T-helper 2 cell (primary cell): ENCODE data around the gene NREP.
"Not testable (repeated sequence)": the region's sequence is repeated elsewhere in the genome, so short reads cannot be mapped to it uniquely, and the experiment has no call there.

ENCODE experiments used
- DNase-seq, 5 experiments: peaks; one replicate each; pipeline versions ENCODE4 v3.0.0 to v3.0.0-alpha.2; 2012 to 2022

Gene NREP

DNA sequence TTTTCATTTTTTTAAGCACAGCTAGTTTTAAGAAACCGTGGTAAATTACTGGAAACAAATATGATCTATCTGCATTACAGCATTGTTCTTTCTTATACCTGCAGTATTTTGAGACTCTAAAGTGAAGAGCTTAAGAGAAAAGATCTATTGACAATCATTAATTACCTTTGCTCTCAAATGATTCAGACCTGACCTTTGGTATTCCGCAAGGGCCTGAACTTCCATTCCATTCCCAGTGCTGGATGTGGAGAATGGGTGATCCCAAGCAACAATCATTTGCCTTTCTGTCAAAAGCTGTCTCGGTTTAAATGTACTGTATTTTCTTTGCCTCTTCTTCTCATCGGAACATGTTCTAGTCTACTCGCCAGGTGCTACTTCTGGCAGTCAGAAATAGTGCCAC lies 18.9 kb downstream of the NREP start:
- DNase-seq = no peak

DNA sequence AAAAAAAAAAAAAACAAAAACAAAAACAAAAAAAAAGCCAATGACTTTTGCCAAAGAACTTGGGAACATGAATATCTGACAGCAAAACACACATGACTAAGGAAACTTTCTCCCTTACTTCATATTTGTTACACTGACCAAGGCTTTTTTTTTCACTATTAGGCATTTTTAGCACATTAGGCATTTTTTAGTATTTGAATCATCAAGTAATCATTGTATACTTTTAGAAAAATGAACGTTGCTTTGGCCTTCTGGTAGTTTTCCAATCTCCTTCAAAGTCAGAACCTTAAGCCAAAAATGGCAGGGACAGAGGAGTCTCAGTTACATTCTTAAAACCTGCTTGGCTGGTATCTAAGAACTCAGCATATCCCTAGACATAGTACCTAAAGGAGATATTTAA lies 19.3 kb downstream of the NREP start:
- DNase-seq = no peak

DNA sequence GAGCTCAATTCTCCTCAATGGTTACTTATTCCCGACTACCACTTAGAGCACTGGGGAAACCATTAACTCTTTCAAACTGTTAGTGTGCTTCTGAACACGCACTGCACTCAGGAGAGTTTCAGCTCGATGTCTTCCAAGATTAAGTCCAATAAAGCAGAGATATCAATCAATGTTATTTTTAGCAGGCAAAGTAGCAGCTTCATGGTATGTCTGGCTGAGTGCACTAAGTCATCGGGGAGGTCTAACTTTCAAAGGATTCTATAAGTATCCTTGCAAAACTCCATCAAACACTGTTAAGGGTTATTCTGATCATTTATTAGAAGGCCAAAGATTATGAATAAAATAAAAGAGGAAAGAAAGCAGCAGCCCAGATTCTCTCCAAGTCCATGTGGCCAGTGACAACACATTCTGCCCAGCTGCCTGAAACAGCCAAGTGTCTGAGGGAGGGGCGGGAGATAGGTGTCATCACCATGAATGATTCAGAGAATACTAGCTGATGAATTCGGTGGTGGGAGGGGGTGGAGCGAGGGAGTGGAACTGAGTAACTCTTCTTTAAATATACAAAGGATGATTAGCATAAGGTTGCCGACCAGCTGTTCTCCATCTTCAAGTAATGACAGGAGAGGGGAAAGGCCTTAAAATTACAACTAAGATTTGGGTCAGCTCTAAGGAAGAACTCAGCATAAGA lies 21.3 kb downstream of the NREP start:
- no peak for DNase-seq

DNA sequence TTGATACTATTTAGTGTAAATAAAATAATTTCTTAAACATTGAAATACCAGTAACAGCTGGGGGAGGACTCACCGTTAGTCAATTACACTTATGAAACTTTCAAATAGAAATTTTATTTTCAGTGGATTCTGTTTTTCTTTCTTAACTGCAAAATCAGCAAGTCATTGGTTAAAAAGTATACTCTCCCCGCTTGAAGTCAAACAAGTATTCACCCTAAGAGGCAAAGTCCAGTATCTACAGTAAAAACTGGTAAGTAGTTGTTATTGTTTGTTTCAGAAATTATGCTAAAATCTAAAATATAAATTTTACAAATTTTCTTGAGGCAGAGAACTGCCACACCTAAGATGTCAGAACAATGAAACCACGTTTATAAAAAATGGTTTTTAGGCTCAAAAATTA lies 22.4 kb downstream of the NREP start:
- no peak for DNase-seq

DNA sequence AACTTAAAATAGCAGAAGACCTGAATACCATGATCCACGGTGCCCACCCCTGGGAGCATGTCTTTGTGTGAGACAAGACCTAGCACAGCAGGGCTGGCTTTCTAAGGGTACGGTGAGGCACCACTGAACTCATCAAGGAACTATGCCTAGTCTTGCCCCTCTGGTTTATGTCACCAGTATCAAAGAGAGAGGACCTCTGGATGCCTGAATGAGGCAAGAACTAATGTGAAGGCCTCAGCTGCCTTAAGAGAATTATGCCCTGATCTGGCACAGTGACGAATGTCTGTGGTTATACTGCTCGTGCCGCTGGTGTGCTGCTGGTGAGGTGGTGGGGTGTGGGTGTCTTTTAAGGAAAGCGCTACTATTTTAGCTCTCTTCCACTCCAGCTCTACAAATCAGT lies 23.0 kb downstream of the NREP start:
- peak in 1 of 5 experiments; percentile 9 for DNase-seq

DNA sequence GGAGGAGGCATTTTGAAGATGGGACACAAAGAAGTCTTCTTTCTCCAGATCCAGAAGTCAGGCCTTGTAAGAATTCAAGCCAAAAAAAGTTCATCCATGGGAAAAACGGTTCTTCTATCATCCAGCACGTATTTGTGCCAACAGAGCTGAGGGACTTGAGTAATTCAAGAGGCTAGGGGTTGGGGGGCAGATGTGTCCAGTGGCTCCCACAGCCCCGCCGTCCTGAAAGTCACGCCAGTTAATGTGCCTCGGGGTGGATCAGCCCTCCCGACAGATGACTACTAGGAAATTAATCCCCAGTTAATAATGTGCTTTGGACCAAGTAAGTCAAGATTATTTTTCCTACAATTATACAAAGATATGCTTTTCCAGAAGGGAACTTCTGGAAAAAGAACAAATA lies 23.4 kb downstream of the NREP start:
- DNase-seq = no peak

DNA sequence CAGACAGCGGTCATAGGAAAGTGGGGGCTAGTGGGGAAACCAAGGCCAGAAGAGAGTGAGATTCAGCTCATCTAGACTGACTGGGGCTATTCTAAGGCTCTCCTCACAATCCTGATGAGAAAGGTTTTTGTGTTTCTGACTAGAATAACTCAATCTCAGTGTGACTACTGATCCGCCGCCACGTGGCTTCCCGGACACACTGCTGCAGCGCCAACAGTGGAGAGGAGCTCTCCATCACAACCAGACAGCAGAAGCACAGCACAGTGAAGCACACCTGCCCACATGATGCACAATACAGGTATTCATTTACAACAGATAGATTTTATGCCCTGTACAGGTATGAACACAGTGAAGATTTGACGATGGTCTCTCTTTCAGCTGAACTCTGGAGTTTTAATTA lies 25.4 kb downstream of the NREP start:
- DNase-seq = no peak

DNA sequence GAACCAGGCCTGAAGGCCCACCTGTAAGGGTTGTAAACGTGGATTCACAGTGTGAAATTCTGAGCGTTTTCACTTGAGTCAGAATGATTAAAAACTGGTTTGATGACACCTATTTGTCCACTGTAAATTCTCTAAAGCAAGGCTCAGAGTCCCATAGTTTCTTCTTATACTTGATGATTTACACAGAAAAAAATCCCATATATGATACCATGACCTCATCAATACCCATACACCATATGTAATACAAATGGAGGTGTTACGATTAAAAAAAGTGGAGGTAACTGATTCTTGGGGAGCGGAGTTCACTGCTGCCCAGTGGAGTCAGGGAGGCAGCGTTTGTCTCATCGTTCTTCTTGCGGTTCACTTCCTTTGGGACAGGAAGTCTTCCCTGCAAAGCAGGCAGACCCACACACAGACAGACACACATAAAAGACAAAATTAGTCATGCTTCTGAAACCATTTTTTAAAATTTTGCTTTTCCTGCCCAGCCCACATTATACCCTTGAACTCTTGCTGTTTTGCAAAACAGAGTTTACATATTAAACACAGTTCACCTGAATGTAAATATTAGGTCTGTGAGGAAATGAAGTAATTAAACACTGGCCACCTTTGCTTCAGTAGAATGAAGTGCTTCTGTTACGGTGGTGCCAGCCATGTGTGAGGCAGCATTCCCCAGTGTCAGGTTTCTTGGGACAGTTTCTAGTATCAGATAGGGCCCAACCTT lies 26.2 kb downstream of the NREP start:
- no peak for DNase-seq

DNA sequence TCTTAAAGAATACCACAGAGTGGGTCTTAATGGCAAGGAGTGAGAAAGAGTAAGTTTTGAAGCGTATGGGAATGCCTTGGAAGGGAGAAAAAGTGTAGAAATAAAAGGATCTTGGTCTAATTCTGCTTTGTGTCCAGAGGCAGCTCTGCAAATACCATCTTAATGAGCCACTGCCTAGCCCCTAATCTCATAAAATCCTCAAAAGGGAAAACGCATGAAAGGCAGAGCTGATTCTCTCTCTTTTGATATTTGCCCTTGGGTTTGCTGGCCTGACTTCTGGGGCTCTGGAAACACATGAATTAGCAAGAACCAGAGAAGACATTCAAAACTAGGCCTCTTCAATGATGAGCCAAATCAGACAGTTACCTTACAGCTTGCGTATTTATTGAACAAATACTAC lies 28.1 kb downstream of the NREP start:
- no peak for DNase-seq

DNA sequence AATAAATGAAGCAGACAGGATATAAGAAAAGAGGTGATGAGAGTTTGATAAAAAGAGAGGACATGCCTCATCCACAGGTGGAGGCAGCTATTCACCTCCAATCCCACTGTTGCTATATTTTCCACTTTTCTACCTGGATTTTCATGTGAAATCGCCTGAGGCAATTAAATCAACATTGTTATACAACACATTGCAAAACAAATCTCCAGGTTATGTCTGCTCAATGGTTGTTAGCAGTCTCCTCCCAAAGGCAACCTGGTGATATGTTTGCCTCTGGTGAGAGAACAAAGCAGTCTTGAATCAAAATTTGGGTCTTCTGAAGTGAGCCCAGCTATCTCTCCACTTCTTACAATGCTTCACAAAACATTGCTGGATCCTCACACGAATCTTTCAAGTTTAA lies 30.0 kb downstream of the NREP start:
- DNase-seq = no peak

DNA sequence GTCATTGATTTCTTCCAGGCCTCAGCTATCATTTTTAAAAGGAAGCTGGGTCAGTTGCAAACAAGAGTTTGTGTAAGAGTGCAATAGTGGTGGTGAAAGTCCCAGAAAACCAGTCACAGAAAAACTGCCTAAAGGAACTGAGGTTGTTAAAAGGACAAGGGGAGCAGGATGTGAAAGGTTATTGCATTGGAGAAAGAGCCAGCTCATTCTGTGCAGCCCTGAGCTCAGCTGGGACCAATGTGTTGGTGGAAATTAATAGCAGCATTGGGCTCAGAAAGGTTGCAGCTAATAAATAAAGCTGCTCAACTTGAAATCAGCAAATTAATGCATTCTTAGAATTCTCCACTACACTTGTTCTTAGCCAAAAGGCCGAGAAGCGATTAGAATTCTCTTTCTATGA lies 34.9 kb downstream of the NREP start:
- DNase-seq = no peak

DNA sequence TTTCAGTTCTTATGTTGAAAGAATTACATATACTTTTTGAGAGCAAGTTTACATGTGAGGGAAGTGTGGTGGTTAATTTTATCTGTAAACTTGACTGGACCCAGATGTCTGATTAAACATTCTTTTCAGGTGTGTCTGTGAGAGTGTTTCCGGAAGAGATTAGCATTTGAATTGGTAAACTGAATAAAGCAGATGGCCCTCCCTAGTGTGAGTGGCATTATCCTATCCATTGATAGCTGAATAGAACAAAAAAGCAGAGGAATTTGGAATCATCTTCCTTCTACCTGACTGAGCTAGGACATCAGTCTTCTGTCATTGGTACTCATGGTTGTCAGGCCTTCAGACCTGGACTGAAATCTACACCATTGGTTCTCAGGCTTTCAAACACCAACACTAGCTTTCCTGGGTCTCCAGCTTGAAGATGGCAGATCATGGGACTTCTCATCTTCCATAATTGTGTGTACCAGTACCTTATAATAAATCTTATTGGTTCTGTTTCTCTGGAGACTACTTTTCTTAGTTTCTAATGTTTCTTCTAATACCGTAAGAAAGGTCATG lies 36.6 kb downstream of the NREP start:
- DNase-seq = no peak

DNA sequence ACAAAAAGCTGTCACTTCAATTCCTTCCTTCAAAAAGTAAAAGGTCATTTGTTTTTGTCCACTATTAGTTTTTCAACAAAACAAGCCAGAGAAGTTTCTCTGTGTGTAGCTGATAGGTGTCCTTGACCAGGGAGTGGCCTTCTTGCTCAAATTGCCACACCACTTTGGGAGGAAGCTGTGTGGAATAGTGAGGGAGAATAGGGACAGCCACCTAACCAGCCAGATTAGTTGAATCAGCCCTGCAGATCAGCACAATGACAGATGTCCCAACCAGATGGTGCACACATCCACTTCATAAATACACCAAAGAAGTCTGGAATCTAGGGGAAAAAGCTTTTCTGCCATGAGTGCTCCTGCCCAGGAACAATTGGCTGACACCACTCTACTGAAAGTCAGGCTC lies 37.2 kb downstream of the NREP start:
- DNase-seq = no peak

DNA sequence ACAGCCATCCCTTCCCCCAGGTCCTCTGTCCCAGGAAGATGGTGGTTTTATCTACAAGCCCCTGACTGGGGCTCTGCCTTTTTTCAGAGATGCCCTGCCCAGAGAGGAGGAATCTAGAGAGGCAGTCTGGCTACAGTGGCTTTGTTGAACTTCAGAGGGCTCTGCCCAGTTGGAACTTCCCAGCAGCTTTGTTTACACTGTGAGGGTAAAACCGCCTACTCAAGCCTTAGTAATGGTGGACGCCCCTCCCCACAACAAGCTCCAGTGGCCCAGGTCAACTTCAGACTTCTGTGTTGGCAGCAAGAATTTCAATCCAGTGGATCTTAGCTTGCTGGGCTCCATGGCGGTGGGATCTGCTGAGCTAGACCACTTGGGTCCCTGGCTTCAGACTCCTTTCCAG lies 40.2 kb downstream of the NREP start:
- not testable (repeated sequence) for DNase-seq

DNA sequence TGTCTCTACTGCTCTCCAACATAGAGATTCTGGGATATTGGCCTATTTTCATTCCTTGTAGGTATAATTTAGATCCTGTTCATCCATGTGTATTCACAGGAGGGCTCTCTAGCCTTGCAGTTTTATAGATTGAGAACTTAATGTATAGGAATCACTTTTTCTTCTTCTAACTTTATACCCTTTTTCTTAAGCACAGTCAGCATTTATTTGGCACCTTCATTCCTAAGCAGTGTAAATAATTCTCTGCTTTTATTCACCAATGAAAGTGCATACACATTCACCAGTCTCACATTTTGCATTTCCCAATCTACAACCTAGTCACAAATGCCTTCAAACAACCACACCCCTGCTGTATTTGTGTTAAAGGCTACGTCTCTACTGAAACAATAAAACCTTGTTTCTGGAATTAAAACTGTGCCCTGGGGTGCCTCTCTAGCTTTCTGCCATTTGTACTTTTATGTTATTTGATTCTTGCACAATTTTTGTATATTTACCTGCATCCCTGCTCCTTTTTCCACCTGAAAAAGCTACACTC lies 49.3 kb downstream of the NREP start:
- DNase-seq = no peak

DNA sequence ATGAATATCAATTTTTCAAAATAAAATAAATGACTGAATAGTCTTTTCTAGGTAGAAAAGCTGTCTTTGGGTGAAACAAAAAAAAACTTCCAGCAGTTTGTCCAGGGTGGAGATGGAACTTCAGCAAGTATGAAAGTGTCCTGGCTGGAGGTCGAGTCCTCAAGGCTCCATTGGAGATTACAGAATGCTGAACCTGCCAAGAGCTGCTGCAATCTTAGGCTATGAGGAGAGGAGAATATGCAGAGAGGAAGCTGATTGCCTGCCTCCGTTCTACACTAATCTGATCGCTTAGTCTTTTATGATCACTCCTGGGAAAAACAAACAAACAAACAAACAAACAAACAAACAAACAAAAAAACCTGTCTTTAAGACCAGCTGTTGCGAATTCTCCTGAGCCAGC lies 50.6 kb downstream of the NREP start:
- no peak for DNase-seq

DNA sequence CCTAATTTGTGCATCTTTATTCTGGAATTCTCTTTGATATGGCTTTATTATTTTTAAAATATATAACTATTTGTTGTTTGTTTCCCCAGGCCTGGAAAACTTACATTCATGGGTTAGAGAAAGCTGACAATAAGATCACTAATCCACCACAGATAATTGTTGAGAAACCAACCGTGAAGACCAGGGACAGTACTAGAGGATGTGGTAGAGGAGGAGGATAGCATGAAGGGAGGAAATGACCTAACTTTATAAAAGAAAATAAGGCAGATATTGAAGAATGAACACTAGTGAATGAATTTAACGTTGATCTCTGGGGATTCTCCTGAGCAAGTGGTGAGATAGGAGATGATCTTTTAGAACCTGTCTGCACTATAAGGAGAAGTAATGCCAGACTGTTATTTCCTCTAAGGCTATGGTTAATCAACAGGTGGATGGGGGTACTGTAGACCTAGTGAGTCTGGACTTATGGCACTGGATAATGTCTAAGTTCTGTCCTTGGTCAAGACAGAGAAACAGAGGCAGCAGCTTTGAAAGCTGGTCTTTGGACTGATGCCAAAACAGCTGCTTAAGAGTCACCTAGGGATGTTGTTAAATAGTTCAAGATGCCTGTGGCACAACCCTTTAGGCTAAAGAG lies 52.4 kb downstream of the NREP start:
- peak in 1 of 5 experiments; percentile 13 for DNase-seq

DNA sequence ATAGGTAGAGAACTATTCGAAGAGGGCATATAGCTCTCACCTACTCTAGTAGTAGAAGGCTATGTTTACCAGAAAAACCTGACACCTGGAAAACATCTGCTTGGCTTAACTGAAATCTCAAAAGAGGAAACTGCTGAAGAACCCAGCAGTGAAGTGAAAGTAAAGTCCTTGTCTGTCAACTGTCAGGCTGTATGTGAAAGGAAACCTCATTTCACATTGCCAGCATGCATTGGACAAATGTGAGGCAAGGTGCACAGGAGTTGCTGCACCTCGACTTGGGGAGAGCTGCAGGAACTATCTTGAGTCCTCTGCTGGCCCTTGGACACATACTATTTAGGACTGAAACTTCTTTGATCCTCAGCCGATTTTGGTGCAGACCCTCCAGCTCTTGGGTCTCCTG lies 53.3 kb downstream of the NREP start:
- peak in 1 of 5 experiments; percentile 68 for DNase-seq

DNA sequence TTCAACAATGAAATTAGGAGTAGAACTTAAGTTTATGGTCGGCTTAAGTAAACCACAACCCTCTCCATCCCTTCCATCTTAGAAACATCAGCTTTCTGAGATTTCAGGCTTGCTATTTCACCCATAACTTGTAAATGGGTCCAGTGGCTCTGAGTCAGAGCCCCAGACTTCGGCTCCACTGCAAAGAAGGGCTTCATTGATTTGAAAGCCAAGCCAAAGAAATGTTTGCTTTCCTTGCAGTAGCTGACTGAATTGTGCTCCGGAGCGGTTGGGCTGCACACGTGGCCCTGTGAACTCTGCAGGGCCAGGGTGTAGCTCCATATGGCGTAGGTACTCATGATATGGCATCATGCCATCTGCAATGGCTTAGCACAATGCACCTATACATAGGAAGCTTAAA lies 57.0 kb downstream of the NREP start:
- no peak for DNase-seq

DNA sequence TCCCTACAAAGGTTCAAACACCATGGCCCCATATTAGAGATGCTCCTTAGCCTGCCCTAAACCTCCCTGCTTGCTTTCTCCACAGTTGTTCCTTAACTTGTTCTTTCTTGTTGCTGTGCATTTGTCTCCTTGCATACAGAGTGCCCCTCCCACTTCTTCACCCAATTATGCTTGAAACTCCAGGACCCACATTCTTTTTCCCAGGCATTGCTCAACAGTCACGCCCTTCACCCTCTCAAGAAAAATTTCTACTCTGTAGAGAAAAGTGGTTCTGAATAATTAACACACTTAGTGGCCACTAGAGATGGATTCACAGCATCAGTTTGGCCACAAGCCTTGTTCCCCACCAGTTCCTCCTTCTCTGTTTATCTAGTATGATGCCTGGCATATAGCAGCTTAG lies 57.7 kb downstream of the NREP start:
- no peak for DNase-seq

DNA sequence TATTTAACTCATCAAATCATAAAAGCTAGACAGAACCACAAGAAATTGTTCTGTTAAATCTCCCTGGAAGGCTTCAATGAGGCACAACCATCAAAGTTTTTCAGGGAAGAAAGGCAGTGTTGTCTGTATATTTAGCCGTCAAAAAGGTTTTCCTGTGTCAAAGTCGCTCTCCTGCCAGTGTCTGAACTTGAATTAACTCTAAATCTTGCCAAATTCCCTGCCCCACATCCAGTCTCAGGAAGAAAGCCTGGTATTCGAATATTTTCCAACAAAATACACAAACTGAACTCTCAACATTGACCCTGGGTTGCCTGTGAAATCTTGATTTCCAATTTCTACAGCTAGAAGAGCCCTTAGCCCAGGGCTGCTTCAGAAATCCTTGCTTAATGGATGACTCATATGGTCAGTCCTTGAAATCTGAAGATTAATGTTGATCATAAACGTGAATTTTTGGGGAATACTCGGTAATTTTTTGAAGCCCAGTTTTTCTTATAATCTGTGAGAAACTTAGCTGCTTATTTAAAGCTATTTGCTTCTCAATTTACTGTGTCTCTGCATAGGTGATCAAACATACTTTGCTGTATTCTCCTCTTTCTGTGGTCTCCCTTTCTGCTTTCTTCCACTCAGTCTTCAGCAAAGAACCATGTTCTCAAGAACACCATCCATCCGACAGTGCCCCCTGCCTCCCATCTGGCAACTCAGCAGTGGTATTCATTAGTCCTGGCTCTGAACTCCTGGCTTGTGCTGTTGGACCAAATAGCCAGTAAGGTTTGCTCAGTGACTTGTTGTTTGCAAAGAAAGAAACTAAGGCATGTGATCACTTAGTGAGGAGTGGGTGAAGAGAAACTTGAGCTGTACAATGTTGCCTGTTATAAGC lies 58.9 kb downstream of the NREP start:
- DNase-seq = no peak

DNA sequence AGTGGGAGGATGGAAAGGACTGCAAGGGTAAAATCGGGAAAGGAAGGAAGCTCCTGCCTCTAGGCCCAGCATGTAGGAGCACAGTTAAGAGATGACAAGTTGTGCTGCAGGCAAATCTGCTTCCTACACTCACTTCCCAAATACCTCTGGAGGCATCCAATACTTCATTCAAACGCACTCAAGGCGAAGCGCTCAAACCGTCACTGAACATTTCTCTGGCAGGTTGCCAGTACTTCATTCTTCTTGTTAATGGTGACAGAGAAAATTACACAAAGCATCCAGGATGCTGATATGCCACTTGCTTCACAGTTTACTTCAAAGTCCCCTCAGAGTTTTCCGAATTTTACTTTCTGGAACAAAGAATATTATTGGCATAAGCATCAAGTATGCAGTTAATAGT lies 59.8 kb downstream of the NREP start:
- no peak for DNase-seq

DNA sequence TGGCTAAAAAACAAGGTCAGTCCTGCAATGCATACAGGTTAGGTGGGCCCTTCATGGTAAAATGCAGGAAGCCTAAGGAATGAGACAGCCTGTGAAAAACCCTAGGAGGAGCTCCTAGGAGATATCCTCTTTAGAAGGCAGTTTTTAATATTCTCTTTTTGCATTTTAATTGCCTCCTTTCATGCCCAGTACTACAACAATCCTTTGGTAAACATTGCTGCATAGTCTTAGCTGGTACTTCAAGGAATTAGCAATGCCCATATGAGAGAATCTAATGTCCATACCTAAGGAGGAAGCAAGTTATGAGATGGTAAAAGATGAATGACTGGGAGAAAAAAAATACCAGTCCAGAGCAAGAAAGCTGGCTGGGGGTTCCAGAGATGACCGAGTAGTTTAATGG lies 61.0 kb downstream of the NREP start:
- no peak for DNase-seq
